T-cell (primary cell): ENCODE data around the gene RTN4RL2. TPM values are rescaled to one million over a fixed set of nuclear protein-coding genes. Genes with fewer than 3 reads are reported as not detected.
A peak's percentile ranks its signal among the peaks of the same experiment; 100 is the strongest.
"Not testable (repeated sequence)": the region's sequence is repeated elsewhere in the genome, so short reads cannot be mapped to it uniquely, and the experiment has no call there.

Experiments
- ATAC-seq, 4 experiments: fragments of 200-7000 bp in 3 of 4; fragments of 150-1000 bp in 1 of 4; cut with Tn5 transposase; replicated peaks in 1 of 4; 1 replicate in 3 of 4; 2 replicates in 1 of 4; pipeline ENCODE4 v1.10.0; 2021; ENCODE audit warnings: moderate library complexity in 3 of 4, mild to moderate bottlenecking in 2 of 4, moderate number of reproducible peaks in 1 of 4
- CTCF ChIA-PET, 2 donors: fragments of 300-600 bp; sonication (Branson Sonifier 250); formaldehyde crosslinking; loops; one replicate each; lab custom pipeline; 2022; ENCODE audit warnings: antibody characterized with exemption in 2 of 2; lab: Charles Lee
- POLR2A ChIA-PET, 2 donors: fragments of 300-600 bp; sonication (Branson Sonifier 250); formaldehyde crosslinking; loops; one replicate each; lab custom pipeline; 2022; ENCODE audit warnings: antibody characterized with exemption in 2 of 2; lab: Charles Lee
- DNase-seq, 35 experiments: peaks; one replicate each; pipeline versions ENCODE4 v3.0.0 to v3.0.0-alpha.2; 2013 to 2023
- H3K27ac ChIP-seq: one replicate; pipeline ENCODE4 v1.5.1; 2013; ENCODE audit warnings: low read length
- H3K27me3 ChIP-seq, 2 experiments: replicated peaks in 1 of 2; 1 replicate in 1 of 2; 2 replicates in 1 of 2; pipeline versions ENCODE4 v1.6.1 to v1.7.0; 2013; ENCODE audit warnings: low read length in 1 of 2, mixed read lengths in 1 of 2; ENCODE audit not compliant: control insufficient read depth in 2 of 2, insufficient read depth in 2 of 2; ENCODE audit errors: extremely low read depth in 1 of 2
- H3K36me3 ChIP-seq, 2 donors: 1 replicate in 1 of 2; 2 replicates in 1 of 2; pipeline versions ENCODE4 v1.6.1 to v1.7.0; 2013; ENCODE audit warnings: low read length in 1 of 2; ENCODE audit not compliant: control insufficient read depth in 2 of 2, insufficient read depth in 1 of 2; ENCODE audit errors: extremely low read depth in 1 of 2
- H3K4me1 ChIP-seq, 2 experiments: 1 replicate in 1 of 2; 2 replicates in 1 of 2; pipeline versions ENCODE4 v1.6.1 to v1.7.0; 2013; ENCODE audit warnings: low read length in 2 of 2, mixed read lengths in 1 of 2; ENCODE audit not compliant: insufficient read depth in 2 of 2, control insufficient read depth in 1 of 2; ENCODE audit errors: extremely low read depth in 1 of 2
- H3K4me3 ChIP-seq, 2 donors: 1 replicate in 1 of 2; 2 replicates in 1 of 2; pipeline versions ENCODE4 v1.5.1 to v1.7.0; 2013; ENCODE audit warnings: mild to moderate bottlenecking in 2 of 2, low read length in 1 of 2, moderate library complexity in 1 of 2; ENCODE audit not compliant: control insufficient read depth in 1 of 2; ENCODE audit errors: extremely low read depth in 1 of 2
- H3K9me3 ChIP-seq: 2 replicates; pipeline ENCODE4 v1.7.0; 2013
- H3K27ac Mint-ChIP-seq, 2 donors: one replicate each; pipeline ENCODE4 v1.8.0; 2020 to 2021; ENCODE audit warnings: mild to moderate bottlenecking in 2 of 2, mixed read lengths in 2 of 2
- H3K27me3 Mint-ChIP-seq, 2 donors: one replicate each; pipeline ENCODE4 v1.8.0; 2021 to 2022; ENCODE audit warnings: mixed read lengths in 2 of 2
- H3K36me3 Mint-ChIP-seq: one replicate; pipeline ENCODE4 v1.8.0; 2021; ENCODE audit warnings: mixed read lengths
- H3K4me1 Mint-ChIP-seq, 3 donors: one replicate each; pipeline ENCODE4 v1.8.0; 2020 to 2022; ENCODE audit warnings: mixed read lengths in 3 of 3, mild to moderate bottlenecking in 1 of 3
- H3K4me3 Mint-ChIP-seq, 3 donors: one replicate each; pipeline ENCODE4 v1.8.0; 2020 to 2022; ENCODE audit warnings: mild to moderate bottlenecking in 3 of 3, mixed read lengths in 3 of 3, moderate library complexity in 3 of 3
- H3K9me3 Mint-ChIP-seq, 3 donors: one replicate each; pipeline ENCODE4 v1.8.0; 2020 to 2022; ENCODE audit warnings: mixed read lengths in 3 of 3
- WGBS: methylation state at CpG from one replicate; pipeline ENCODE4 v1.1.5; 2013; ENCODE audit warnings: missing lambda C conversion rate; ENCODE audit not compliant: insufficient coverage; 5-methylcytosine and 5-hydroxymethylcytosine counted together
- total RNA-seq, 35 experiments: library from RNA in 6 of 35; stranded (reverse) in 6 of 35; fragments of 120-200 nt in 1 of 35; gene quantifications; one replicate each; pipeline versions ENCODE4 v1.2.1 to v1.2.4 and lab custom pipeline; 2013 to 2026

The RTN4RL2 gene
- total RNA-seq, 5 donors from 2014 or later (not counting 1 experiment from before 2014, with no cell fraction given) = 0.15 to 1.1 (median 0.29) TPM

DNA sequence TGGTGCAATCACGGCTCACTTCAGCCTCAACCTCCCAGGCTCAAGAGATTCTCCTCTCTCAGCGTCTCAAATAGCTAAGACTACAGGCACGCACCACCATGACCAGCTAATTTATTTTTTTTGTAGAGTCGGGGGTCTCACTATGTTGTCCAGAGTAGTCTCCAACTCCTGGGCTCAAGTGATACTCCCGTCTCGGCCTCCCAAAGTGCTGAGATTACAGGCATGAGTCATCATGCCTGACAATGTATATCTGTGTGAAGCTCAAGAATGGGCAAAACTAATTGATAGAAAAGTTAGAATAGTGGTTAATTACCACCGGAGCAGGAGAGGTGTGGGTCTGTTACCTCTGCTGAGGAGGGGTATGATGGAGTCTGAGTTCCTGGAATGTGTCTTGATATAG is 24.3 kb upstream of the RTN4RL2 start:
- Histone ChIP-seq H3K27me3 (no peaks in the 10 kb centered on the region), H3K4me3 (no peak overlapping the region), H3K27ac (no peak overlapping the region), H3K36me3 (no peaks in the 10 kb centered on the region), H3K4me1 (no peaks in the 10 kb centered on the region), H3K9me3 (no peaks in the 10 kb centered on the region)
- no peaks in the 10 kb centered on the region for H3K9me3 Mint-ChIP-seq
- H3K4me3 Mint-ChIP-seq = no peak overlapping the region
- H3K4me1 Mint-ChIP-seq = peaks cover 0 to 2% (median 0%) of the 10 kb centered on the region in 3 donors
- no peaks in the 10 kb centered on the region for H3K36me3 Mint-ChIP-seq
- WGBS = 94% methylated on average over 5 of the region's 7 CpGs
- ChIA-PET CTCF (no interaction called here), POLR2A (no interaction called here)
- no peak overlapping the region for H3K27ac Mint-ChIP-seq
- no peaks in the 10 kb centered on the region for H3K27me3 Mint-ChIP-seq
- ATAC-seq (no peak), DNase-seq (no peak)

DNA sequence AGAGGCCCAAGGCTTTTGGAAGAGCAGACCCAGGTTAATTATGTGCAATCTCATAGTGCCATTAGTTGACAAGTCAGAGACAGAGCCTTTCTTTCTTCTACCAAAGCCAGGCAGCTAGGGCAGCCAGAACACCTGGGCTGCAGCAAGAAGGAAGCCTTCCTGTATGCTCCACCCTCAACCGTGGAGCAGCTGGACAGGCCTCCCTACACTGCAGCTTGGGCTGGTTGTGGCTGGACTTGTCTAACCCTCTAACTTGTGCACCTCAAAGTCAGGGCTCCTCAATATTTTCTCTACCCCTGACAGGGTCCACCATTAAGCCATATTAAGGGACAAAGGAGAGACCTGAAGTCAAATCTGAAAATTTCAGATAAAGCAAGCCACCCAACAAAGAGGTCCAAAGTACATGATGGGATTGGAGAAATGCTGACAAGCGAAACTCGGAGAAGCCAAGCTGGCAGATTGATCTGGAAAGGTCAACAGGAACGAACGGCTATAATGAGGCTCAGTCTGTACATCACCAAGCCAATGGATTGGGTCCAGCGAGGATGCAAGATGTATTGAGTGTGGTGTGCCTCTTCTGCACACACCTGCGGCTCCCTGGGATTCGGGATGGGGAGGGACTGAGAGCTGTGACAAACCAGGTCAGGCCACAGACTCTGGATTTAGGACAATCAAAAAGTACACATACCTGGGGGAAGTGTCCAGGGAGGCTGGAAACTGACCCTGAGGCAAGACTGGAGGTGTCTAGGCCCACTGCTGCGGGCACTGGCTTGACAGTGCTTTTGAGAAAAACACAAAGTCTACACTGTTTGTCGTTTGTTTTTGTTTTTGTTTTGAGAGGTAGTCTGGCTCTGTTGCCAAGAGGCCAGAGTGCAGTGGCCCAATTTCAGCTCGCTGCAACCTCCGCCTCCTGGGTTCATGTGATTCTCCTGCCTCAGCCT is 21.7 kb upstream of the RTN4RL2 start:
- ChIA-PET CTCF (no interaction called here), POLR2A (no interaction called here)
- Mint-ChIP-seq H3K27me3 (no peaks in the 10 kb centered on the region), H3K9me3 (no peaks in the 10 kb centered on the region), H3K4me3 (no peak overlapping the region), H3K27ac (no peak overlapping the region), H3K4me1 (no peaks in the 10 kb centered on the region), H3K36me3 (no peaks in the 10 kb centered on the region)
- no peak for ATAC-seq
- H3K36me3 ChIP-seq = no peaks in the 10 kb centered on the region
- 85% methylated on average over 12 of the region's 12 CpGs for WGBS
- H3K4me1 ChIP-seq = no peaks in the 10 kb centered on the region
- no peaks in the 10 kb centered on the region for H3K27me3 ChIP-seq
- DNase-seq = no peak
- H3K4me3 ChIP-seq = no peak overlapping the region
- no peak overlapping the region for H3K27ac ChIP-seq
- H3K9me3 ChIP-seq = no peaks in the 10 kb centered on the region

DNA sequence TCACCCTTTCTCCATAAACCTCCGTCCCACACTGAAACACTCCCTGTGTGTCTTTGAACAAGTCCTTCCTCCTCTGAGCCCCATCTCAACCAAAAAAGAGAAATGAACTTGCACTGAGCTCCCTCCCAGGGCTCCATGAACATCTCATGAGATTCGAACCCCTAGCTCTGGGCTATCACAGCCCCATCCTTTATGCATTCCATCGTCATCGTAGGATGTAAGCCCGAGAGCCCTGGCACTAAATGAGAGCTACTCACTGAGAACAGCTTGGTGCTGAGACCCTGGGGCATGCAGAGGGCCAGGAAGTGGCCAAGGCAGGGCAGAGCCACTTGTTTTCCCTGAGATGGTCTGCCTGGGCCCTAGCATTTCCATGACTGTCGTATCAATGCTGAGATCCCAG is 20.5 kb upstream of the RTN4RL2 start:
- no peak overlapping the region for H3K4me3 ChIP-seq
- no peaks in the 10 kb centered on the region for H3K36me3 ChIP-seq
- Mint-ChIP-seq H3K36me3 (no peaks in the 10 kb centered on the region), H3K27me3 (no peaks in the 10 kb centered on the region), H3K27ac (no peak overlapping the region), H3K4me3 (no peak overlapping the region), H3K9me3 (no peaks in the 10 kb centered on the region), H3K4me1 (no peaks in the 10 kb centered on the region)
- DNase-seq (no peak), ATAC-seq (no peak)
- ChIA-PET POLR2A (no interaction called here), CTCF (interaction anchor here in 1 of 2 donors (0.9 kb wide), 1 partner anchor 18 kb away, joined by 3 read pairs; no protein-coding TSS in a partner anchor)
- WGBS = 76% methylated on average over 6 of the region's 6 CpGs
- H3K4me1 ChIP-seq = no peaks in the 10 kb centered on the region
- H3K27ac ChIP-seq = no peak overlapping the region
- no peaks in the 10 kb centered on the region for H3K27me3 ChIP-seq
- no peaks in the 10 kb centered on the region for H3K9me3 ChIP-seq

DNA sequence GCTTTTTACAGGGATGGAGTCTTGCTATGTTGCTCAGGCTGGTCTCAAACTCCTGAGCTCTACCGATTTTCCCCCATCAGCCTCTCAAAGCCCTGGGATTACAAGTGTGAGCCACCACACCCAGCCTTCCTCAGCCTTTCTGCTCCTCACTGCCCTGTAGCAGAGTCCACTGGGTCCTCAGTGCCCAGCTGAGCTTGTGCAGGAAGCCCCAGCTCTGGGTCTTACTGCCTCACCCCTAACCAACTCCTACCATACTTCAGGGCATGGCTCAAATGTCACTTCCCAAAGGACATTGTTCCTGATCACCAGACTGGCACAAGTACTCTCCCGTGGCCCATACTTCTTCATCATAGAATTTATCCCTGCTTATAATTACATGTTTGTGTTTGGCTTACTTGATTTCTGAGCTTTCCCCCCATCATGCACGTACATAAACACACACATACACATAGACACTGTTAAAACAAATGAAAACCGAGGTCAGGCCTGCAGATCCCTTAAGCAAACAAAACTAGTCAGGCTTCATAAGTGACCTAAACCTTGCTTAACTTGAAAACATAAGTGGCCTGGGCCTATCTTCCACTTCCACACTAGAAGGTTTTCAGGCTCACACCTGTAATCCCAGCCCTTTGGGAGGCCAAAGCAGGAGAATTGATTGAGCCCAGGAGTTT is 19.4 kb upstream of the RTN4RL2 start:
- no peaks in the 10 kb centered on the region for H3K4me1 ChIP-seq
- ChIA-PET POLR2A (no interaction called here), CTCF (no interaction called here)
- H3K27me3 Mint-ChIP-seq = no peaks in the 10 kb centered on the region
- no peaks in the 10 kb centered on the region for H3K36me3 Mint-ChIP-seq
- no peaks in the 10 kb centered on the region for H3K9me3 Mint-ChIP-seq
- 78% methylated on average over 1 of the region's 4 CpGs for WGBS
- no peak for ATAC-seq
- no peaks in the 10 kb centered on the region for H3K4me1 Mint-ChIP-seq
- no peaks in the 10 kb centered on the region for H3K9me3 ChIP-seq
- H3K36me3 ChIP-seq = no peaks in the 10 kb centered on the region
- H3K4me3 ChIP-seq = no peak overlapping the region
- DNase-seq = no peak
- no peaks in the 10 kb centered on the region for H3K27me3 ChIP-seq
- no peak overlapping the region for H3K27ac ChIP-seq
- H3K27ac Mint-ChIP-seq = no peak overlapping the region
- no peak overlapping the region for H3K4me3 Mint-ChIP-seq

DNA sequence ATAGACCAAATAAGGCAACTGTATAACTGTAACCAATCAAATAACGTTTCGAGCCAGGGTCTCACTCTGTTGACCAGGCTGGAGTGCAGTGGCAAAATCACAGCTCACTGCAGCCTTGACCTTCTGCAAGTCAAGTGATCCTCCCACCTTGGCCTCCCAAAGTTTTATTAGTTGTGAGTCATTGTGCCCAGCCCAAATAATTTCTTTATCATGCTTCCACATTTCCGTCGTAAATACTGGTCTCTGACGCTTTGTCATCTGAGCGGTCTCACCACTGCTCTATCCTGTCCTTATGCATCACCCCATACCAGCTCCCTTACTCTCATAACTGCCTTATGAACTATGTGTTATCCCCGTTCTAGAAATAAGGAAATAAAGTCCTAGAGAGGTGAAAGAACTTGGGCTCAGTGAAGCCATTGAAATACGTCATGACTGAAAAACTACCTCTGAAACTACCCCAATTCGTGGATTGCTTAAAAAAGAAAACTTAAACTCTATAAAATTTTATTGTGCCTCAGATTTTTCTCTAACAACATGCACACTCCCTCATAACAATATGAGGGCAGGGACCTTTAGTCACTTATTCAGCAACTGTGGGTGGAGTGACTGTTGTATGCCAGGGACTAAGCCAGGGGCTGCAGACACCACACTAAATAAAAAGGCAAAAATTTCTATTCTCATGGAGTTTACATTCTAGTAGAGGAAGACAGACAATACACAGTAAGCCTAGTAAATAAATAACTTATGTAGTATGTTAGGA is 15.8 kb upstream of the RTN4RL2 start:
- Histone ChIP-seq H3K4me3 (no peak overlapping the region), H3K9me3 (no peaks in the 10 kb centered on the region), H3K4me1 (no peaks in the 10 kb centered on the region), H3K27me3 (peaks cover 0 to 12% of the 10 kb centered on the region in 2 experiments), H3K27ac (no peak overlapping the region), H3K36me3 (no peaks in the 10 kb centered on the region)
- peaks cover 11 to 12% of the 10 kb centered on the region in 2 donors for H3K27me3 Mint-ChIP-seq
- no peak overlapping the region for H3K27ac Mint-ChIP-seq
- 87% methylated on average over 4 of the region's 9 CpGs for WGBS
- no peaks in the 10 kb centered on the region for H3K36me3 Mint-ChIP-seq
- no peaks in the 10 kb centered on the region for H3K9me3 Mint-ChIP-seq
- H3K4me1 Mint-ChIP-seq = no peaks in the 10 kb centered on the region
- CTCF ChIA-PET = interaction anchor here in 1 of 2 donors (1.0 kb wide), 1 partner anchor 13 kb away, joined by 4 read pairs; no protein-coding TSS in a partner anchor
- no peak overlapping the region for H3K4me3 Mint-ChIP-seq
- POLR2A ChIA-PET = no interaction called here
- DNase-seq (no peak), ATAC-seq (no peak)

DNA sequence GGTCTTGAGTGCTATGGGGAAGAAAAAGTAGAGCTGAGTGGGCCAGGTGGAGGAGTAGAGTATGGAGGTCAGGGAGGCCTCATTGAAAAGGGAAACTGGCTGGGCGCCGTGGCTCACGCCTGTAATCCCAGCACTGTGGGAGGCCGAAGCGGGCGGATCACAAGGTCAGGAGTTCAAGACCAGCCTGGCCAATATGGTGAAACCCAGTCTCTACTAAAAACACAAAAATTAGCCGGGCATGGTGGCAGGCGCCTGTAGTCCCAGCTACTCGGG is 15.3 kb upstream of the RTN4RL2 start:
- H3K4me3 Mint-ChIP-seq, H3K4me3 ChIP-seq, POLR2A ChIA-PET, H3K27ac ChIP-seq, H3K36me3 Mint-ChIP-seq, DNase-seq, ATAC-seq, H3K9me3 ChIP-seq, H3K4me1 Mint-ChIP-seq, H3K36me3 ChIP-seq, H3K4me1 ChIP-seq, H3K9me3 Mint-ChIP-seq: not testable (repeated sequence)
- CTCF ChIA-PET = interaction anchor here in 1 of 2 donors (1.0 kb wide), 1 partner anchor 12 kb away, joined by 4 read pairs; no protein-coding TSS in a partner anchor
- WGBS = no CpG with 5 or more reads among the region's 9 CpGs
- Mint-ChIP-seq H3K27me3 (peaks cover 14% of the 10 kb centered on the region in 2 donors), H3K27ac (peak overlapping the region in 1 of 2 donors; percentile 21)
- H3K27me3 ChIP-seq = peaks cover 0 to 12% of the 10 kb centered on the region in 2 experiments
